HepG2 (cell line): ENCODE measurements around the gene RNASE12. TPM values are rescaled to one million over a fixed set of nuclear protein-coding genes. Genes with fewer than 3 reads are reported as not detected.

Experiments used
- HMGXB3 ChIP-seq: sonication (generic); formaldehyde crosslinking; IDR thresholded peaks from 2 replicates; pipeline ENCODE4 v1.4.0; 2020; ENCODE audit warnings: missing genetic modification reagents, borderline replicate concordance
- PLRG1 ChIP-seq: fragments of 450-650 bp; conservative IDR thresholded peaks from 2 replicates; pipeline ENCODE4 v1.6.1; 2016
- SNAPC2 ChIP-seq: sonication (generic); formaldehyde crosslinking; IDR thresholded peaks from 2 replicates; pipeline ENCODE4 v1.8.1; 2022; ENCODE audit warnings: mild to moderate bottlenecking, missing genetic modification reagents
- SRSF9 ChIP-seq: fragments of 200-400 bp; formaldehyde crosslinking; IDR thresholded peaks from 2 replicates; pipeline ENCODE4 v1.6.1; 2018; ENCODE audit warnings: borderline replicate concordance, mild to moderate bottlenecking, low read depth, low read length; ENCODE audit not compliant: insufficient read depth, poor library complexity, severe bottlenecking
- ZMYM3 ChIP-seq: sonication (generic); formaldehyde crosslinking; IDR thresholded peaks from 2 replicates; pipeline ENCODE4 v1.5.1; 2020; ENCODE audit warnings: mild to moderate bottlenecking, missing genetic modification reagents
- ZNF510 ChIP-seq: sonication (generic); formaldehyde crosslinking; IDR thresholded peaks from 2 replicates; pipeline ENCODE4 v1.4.0; 2020; ENCODE audit warnings: low read depth, mild to moderate bottlenecking, missing genetic modification reagents
- polyA plus RNA-seq, 8 experiments: library from polyadenylated mRNA; depleted of rRNA in 3 of 8; stranded (reverse) in 7 of 8; unstranded in 1 of 8; fragments of >200 nt; fragmentation: Illumina TruSeq in 4 of 8; extraction: Trizol in 4 of 8; gene quantifications; 2 replicates each; pipeline versions ENCODE4 v1.2.1 to v1.2.3, GENCODE V29; 2011 to 2016; ENCODE audit warnings: low read depth in 4 of 8, missing spikeins in 1 of 8, mixed read lengths in 1 of 8; ENCODE audit not compliant: insufficient read depth in 1 of 8
- total RNA-seq, 5 experiments: library from RNA; depleted of rRNA; stranded (reverse); fragments of >200 nt; fragmentation: Illumina TruSeq; extraction: Trizol; gene quantifications; 2 replicates each; pipeline ENCODE4 v1.2.3, GENCODE V29; 2016; ENCODE audit warnings: low read depth in 1 of 5
- TF ChIP-seq, protein P1 (sequence below): sonication (generic); formaldehyde crosslinking; IDR thresholded peaks from one replicate; pipeline ENCODE4 v1.5.1; 2020; ENCODE audit warnings: mild to moderate bottlenecking, missing genetic modification reagents; ENCODE audit errors: not compliant biosample characterization
- TF ChIP-seq, protein P2 (sequence below): fragments of 450-650 bp; IDR thresholded peaks from 2 replicates; pipeline ENCODE4 v1.6.1; 2017; ENCODE audit warnings: mild to moderate bottlenecking
- TF ChIP-seq, protein P3 (sequence below): sonication (generic); formaldehyde crosslinking; IDR thresholded peaks from 2 replicates; pipeline ENCODE4 v1.4.0; 2020; ENCODE audit warnings: low read depth, missing genetic modification reagents

RNASE12 gene
- total and polyA plus RNA-seq, 2 of the 13 experiments (the other 11 are each of a cell fraction or from before 2014, with no cell fraction given), result not detected

- TF ChIP-seq, protein P1, sequence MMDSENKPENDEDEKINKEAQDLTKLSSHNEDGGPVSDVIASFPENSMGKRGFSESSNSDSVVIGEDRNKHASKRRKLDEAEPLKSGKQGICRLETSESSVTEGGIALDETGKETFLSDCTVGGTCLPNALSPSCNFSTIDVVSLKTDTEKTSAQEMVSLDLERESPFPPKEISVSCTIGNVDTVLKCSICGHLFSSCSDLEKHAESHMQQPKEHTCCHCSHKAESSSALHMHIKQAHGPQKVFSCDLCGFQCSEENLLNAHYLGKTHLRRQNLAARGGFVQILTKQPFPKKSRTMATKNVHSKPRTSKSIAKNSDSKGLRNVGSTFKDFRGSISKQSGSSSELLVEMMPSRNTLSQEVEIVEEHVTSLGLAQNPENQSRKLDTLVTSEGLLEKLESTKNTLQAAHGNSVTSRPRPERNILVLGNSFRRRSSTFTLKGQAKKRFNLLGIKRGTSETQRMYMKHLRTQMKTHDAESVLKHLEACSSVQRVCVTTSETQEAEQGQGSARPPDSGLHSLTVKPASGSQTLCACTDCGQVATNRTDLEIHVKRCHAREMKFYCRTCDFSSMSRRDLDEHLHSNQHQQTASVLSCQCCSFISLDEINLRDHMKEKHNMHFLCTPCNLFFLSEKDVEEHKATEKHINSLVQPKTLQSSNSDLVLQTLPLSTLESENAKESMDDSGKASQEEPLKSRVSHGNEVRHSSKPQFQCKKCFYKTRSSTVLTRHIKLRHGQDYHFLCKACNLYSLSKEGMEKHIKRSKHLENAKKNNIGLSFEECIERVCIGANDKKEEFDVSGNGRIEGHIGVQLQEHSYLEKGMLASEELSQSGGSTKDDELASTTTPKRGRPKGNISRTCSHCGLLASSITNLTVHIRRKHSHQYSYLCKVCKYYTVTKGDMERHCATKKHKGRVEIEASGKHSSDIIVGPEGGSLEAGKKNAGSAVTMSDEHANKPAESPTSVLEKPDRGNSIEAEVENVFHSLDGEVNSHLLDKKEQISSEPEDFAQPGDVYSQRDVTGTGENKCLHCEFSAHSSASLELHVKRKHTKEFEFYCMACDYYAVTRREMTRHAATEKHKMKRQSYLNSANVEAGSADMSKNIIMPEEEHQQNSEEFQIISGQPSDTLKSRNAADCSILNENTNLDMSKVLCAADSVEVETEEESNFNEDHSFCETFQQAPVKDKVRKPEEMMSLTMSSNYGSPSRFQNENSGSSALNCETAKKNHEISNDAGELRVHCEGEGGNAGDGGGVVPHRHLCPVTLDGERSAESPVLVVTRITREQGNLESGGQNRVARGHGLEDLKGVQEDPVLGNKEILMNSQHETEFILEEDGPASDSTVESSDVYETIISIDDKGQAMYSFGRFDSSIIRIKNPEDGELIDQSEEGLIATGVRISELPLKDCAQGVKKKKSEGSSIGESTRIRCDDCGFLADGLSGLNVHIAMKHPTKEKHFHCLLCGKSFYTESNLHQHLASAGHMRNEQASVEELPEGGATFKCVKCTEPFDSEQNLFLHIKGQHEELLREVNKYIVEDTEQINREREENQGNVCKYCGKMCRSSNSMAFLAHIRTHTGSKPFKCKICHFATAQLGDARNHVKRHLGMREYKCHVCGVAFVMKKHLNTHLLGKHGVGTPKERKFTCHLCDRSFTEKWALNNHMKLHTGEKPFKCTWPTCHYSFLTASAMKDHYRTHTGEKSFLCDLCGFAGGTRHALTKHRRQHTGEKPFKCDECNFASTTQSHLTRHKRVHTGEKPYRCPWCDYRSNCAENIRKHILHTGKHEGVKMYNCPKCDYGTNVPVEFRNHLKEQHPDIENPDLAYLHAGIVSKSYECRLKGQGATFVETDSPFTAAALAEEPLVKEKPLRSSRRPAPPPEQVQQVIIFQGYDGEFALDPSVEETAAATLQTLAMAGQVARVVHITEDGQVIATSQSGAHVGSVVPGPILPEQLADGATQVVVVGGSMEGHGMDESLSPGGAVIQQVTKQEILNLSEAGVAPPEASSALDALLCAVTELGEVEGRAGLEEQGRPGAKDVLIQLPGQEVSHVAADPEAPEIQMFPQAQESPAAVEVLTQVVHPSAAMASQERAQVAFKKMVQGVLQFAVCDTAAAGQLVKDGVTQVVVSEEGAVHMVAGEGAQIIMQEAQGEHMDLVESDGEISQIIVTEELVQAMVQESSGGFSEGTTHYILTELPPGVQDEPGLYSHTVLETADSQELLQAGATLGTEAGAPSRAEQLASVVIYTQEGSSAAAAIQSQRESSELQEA, result no peak
- TF ChIP-seq SRSF9 (no peak), SNAPC2 (CRISPR knock-in tag) (no peak), ZMYM3 (CRISPR knock-in tag) (no peak; the same call in 1 of the 2 replicates), PLRG1 (no peak), HMGXB3 (CRISPR knock-in tag) (no peak), ZNF510 (CRISPR knock-in tag) (no peak)
- TF ChIP-seq, protein P2, sequence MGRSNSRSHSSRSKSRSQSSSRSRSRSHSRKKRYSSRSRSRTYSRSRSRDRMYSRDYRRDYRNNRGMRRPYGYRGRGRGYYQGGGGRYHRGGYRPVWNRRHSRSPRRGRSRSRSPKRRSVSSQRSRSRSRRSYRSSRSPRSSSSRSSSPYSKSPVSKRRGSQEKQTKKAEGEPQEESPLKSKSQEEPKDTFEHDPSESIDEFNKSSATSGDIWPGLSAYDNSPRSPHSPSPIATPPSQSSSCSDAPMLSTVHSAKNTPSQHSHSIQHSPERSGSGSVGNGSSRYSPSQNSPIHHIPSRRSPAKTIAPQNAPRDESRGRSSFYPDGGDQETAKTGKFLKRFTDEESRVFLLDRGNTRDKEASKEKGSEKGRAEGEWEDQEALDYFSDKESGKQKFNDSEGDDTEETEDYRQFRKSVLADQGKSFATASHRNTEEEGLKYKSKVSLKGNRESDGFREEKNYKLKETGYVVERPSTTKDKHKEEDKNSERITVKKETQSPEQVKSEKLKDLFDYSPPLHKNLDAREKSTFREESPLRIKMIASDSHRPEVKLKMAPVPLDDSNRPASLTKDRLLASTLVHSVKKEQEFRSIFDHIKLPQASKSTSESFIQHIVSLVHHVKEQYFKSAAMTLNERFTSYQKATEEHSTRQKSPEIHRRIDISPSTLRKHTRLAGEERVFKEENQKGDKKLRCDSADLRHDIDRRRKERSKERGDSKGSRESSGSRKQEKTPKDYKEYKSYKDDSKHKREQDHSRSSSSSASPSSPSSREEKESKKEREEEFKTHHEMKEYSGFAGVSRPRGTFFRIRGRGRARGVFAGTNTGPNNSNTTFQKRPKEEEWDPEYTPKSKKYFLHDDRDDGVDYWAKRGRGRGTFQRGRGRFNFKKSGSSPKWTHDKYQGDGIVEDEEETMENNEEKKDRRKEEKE, result no peak
- TF ChIP-seq, protein P3, sequence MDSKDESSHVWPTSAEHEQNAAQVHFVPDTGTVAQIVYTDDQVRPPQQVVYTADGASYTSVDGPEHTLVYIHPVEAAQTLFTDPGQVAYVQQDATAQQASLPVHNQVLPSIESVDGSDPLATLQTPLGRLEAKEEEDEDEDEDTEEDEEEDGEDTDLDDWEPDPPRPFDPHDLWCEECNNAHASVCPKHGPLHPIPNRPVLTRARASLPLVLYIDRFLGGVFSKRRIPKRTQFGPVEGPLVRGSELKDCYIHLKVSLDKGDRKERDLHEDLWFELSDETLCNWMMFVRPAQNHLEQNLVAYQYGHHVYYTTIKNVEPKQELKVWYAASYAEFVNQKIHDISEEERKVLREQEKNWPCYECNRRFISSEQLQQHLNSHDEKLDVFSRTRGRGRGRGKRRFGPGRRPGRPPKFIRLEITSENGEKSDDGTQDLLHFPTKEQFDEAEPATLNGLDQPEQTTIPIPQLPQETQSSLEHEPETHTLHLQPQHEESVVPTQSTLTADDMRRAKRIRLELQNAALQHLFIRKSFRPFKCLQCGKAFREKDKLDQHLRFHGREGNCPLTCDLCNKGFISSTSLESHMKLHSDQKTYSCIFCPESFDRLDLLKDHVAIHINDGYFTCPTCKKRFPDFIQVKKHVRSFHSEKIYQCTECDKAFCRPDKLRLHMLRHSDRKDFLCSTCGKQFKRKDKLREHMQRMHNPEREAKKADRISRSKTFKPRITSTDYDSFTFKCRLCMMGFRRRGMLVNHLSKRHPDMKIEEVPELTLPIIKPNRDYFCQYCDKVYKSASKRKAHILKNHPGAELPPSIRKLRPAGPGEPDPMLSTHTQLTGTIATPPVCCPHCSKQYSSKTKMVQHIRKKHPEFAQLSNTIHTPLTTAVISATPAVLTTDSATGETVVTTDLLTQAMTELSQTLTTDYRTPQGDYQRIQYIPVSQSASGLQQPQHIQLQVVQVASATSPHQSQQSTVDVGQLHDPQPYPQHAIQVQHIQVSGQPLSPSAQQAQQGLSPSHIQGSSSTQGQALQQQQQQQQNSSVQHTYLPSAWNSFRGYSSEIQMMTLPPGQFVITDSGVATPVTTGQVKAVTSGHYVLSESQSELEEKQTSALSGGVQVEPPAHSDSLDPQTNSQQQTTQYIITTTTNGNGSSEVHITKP (CRISPR knock-in tag), result 0 out of 2 replicates have a peak, but pooled peaks have one; percentile 3
Observed at GRCh38 chr14:20632448-20632830, 41.3 kb upstream of the RNASE12 start (continued).
